SK-N-SH treated with all-trans-retinoic acid at 6 μM for 48 hours (cell line): ENCODE results near the gene CD207.

Experiments
- ATAC-seq: fragments of 200-7000 bp; cut with Tn5 transposase; 3 replicates; pipeline ENCODE4 v1.9.1; 2020; ENCODE audit warnings: mild to moderate bottlenecking, moderate library complexity
- BACH2 ChIP-seq: fragments of 250-450 bp; sonication (Bioruptor Pico); IDR thresholded peaks from 2 replicates; pipeline ENCODE4 v1.9.0; 2021; ENCODE audit warnings: mild to moderate bottlenecking, borderline replicate concordance
- CREB5 ChIP-seq: fragments of 250-450 bp; sonication (Bioruptor Pico); IDR thresholded peaks from 2 replicates; pipeline ENCODE4 v1.5.1; 2020; ENCODE audit warnings: low read depth, mild to moderate bottlenecking, moderate library complexity
- CSDC2 ChIP-seq: fragments of 250-450 bp; sonication (Bioruptor Pico); IDR thresholded peaks from 2 replicates; pipeline ENCODE4 v1.5.0; 2020; ENCODE audit warnings: mild to moderate bottlenecking, moderate library complexity
- CSRNP3 ChIP-seq: fragments of 250-450 bp; sonication (Bioruptor Pico); IDR thresholded peaks from 2 replicates; pipeline ENCODE4 v1.5.1; 2021; ENCODE audit warnings: mild to moderate bottlenecking, moderate library complexity
- ESRRG ChIP-seq: fragments of 250-450 bp; sonication (Bioruptor Pico); IDR thresholded peaks from 2 replicates; pipeline ENCODE4 v1.6.1; 2021; ENCODE audit warnings: mild to moderate bottlenecking
- GLIS3 ChIP-seq: fragments of 250-450 bp; sonication (Bioruptor Pico); IDR thresholded peaks from 2 replicates; pipeline ENCODE4 v1.5.0; 2020; ENCODE audit warnings: mild to moderate bottlenecking, moderate library complexity
- ISL1 ChIP-seq: fragments of 250-450 bp; sonication (Bioruptor Pico); IDR thresholded peaks from 2 replicates; pipeline ENCODE4 v2.1.2; 2022; ENCODE audit warnings: mild to moderate bottlenecking, moderate library complexity
- OSR1 ChIP-seq: fragments of 250-450 bp; sonication (Bioruptor Pico); IDR thresholded peaks from 2 replicates; pipeline ENCODE4 v1.8.0; 2022; ENCODE audit warnings: moderate library complexity, mild to moderate bottlenecking, inconsistent platforms
- PATZ1 ChIP-seq: fragments of 250-450 bp; sonication (Bioruptor Pico); IDR thresholded peaks from 2 replicates; pipeline ENCODE4 v1.8.0; 2020; ENCODE audit warnings: mild to moderate bottlenecking, moderate library complexity, borderline replicate concordance
- POU6F1 ChIP-seq: fragments of 250-450 bp; sonication (Bioruptor Pico); IDR thresholded peaks from 2 replicates; pipeline ENCODE4 v1.8.0; 2021; ENCODE audit warnings: low read depth, mild to moderate bottlenecking, moderate library complexity, borderline replicate concordance
- RARB ChIP-seq: fragments of 250-450 bp; sonication (Bioruptor Pico); IDR thresholded peaks from 2 replicates; pipeline ENCODE4 v1.8.0; 2021; ENCODE audit warnings: mild to moderate bottlenecking, moderate library complexity
- TCF4 ChIP-seq: fragments of 250-450 bp; sonication (Bioruptor Pico); IDR thresholded peaks from 2 replicates; pipeline ENCODE4 v1.8.0; 2021; ENCODE audit warnings: mild to moderate bottlenecking, moderate library complexity, borderline replicate concordance
- TOX ChIP-seq: fragments of 250-450 bp; sonication (Bioruptor Pico); IDR thresholded peaks from 2 replicates; pipeline ENCODE4 v1.8.0; 2021; ENCODE audit warnings: mild to moderate bottlenecking, moderate library complexity, borderline replicate concordance
- TSHZ2 ChIP-seq: fragments of 250-450 bp; sonication (Bioruptor Pico); IDR thresholded peaks from 2 replicates; pipeline ENCODE4 v1.5.0; 2020; ENCODE audit warnings: mild to moderate bottlenecking, moderate library complexity
- ZC3H10 ChIP-seq: fragments of 250-450 bp; sonication (Bioruptor Pico); IDR thresholded peaks from 2 replicates; pipeline ENCODE4 v1.5.1; 2021; ENCODE audit warnings: mild to moderate bottlenecking, moderate library complexity
- ZFP3 ChIP-seq: fragments of 250-450 bp; sonication (Bioruptor Pico); IDR thresholded peaks from 2 replicates; pipeline ENCODE4 v1.5.0; 2020; ENCODE audit warnings: mild to moderate bottlenecking, moderate library complexity
- ZFP30 ChIP-seq: fragments of 450-650 bp; formaldehyde crosslinking; IDR thresholded peaks from 2 replicates; pipeline ENCODE4 v1.5.0; 2022; ENCODE audit warnings: mild to moderate bottlenecking, moderate library complexity
- ZNF565 ChIP-seq: fragments of 450-650 bp; formaldehyde crosslinking; conservative IDR thresholded peaks from 2 replicates; pipeline ENCODE4 v1.5.0; 2020; ENCODE audit warnings: low read depth, mild to moderate bottlenecking, moderate library complexity
- ZNF70 ChIP-seq: fragments of 450-650 bp; formaldehyde crosslinking; IDR thresholded peaks from 2 replicates; pipeline ENCODE4 v1.5.0; 2020; ENCODE audit warnings: mild to moderate bottlenecking, moderate library complexity
- ZNF8 ChIP-seq: fragments of 450-650 bp; formaldehyde crosslinking; IDR thresholded peaks from 2 replicates; pipeline ENCODE4 v1.5.0; 2020; ENCODE audit warnings: mild to moderate bottlenecking, moderate library complexity

The CD207 gene

GRCh38 chr2:70834881-70835280 is 735 bp downstream of the CD207 start:
- TF ChIP-seq CREB5 (CRISPR knock-in tag) (no peak), ZFP30 (CRISPR knock-in tag) (no peak), BACH2 (CRISPR knock-in tag) (no peak), CSDC2 (CRISPR knock-in tag) (no peak), ZNF70 (no peak), ESRRG (CRISPR knock-in tag) (no peak), CSRNP3 (CRISPR knock-in tag) (no peak), ZNF565 (CRISPR knock-in tag) (no peak), TOX (CRISPR knock-in tag) (no peak), POU6F1 (CRISPR knock-in tag) (no peak), TSHZ2 (no peak), GLIS3 (CRISPR knock-in tag) (no peak), ZC3H10 (CRISPR knock-in tag) (no peak), TCF4 (CRISPR knock-in tag) (no peak), ISL1 (no peak), OSR1 (CRISPR knock-in tag) (no peak), ZNF8 (CRISPR knock-in tag) (no peak), RARB (CRISPR knock-in tag) (no peak), PATZ1 (CRISPR knock-in tag) (no peak), ZFP3 (CRISPR knock-in tag) (no peak)

GRCh38 chr2:70834106-70834505 is 1.5 kb downstream of the CD207 start:
- no peak for TF ChIP-seq TSHZ2
- TF ChIP-seq CSDC2 (CRISPR knock-in tag): no peak
- no peak for ATAC-seq

More at GRCh38 chr2:70834881-70835280, 735 bp downstream of the CD207 start:
- no peak for ATAC-seq
